ENCODE results near the gene JMJD4.

The JMJD4 gene

DNA sequence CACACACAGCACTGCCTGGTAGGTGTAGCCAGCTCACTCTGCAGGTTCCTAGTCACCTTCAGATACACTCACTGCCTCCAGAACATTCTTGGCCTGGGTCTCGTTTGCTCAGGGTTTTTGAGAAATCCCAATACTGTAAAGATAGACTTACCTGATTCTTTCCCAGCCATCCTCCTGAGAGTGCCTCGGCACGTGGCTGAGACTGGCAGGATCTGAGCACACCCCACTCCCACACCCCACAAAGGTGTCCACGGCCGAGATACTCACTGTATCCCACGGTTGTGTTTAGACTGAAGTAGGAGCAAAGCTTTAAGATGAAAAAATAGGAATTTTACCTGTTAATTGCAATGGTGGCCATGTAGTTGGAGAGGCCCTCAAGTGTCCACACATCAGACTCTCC, 33.5 kb upstream of the JMJD4 start:
- DNase-seq (ENCODE audit: low read depth) = no peak

- no peak for DNase-seq (ENCODE audit: low read depth)
Measured at GRCh38 chr1:227768125-227768439, 33.0 kb upstream of the JMJD4 start.

DNA sequence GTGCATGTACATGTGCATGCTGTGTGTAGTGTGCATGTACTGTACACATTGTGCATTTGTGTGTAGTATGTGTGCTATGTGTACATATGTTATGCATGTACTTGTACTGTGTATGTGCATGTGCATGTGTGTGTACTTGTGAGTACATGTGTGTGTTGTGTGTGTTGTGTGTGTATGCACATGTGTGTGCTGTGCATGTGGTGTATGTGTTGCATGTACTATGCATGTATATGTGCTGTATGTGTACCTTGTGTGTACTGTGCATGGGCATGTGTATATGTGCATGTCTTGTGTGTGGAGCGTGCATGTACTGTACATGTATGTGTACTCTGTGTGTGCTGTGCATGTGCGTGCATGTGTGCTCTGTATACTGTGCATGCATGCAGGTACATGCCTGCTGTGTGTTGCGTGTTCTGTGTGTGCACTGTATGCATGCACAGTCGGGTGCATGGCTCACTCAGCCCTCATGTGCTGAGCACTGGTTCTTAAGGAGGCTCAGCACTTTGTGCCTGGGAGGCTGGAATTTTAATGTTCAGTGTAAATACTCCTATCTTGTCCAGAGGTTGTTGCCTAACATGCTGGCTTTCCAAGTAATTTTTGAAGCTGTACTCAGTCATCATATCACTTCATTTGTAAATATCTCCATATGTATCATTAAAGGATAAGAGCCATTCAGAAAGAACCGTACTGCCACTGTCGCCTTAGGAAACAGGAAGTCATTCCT, 32.5 kb upstream of the JMJD4 start:
- DNase-seq (ENCODE audit: low read depth) = no peak

- DNase-seq (ENCODE audit: low read depth) = no peak
Measured at GRCh38 chr1:227766653-227767277, 31.7 kb upstream of the JMJD4 start.

DNA sequence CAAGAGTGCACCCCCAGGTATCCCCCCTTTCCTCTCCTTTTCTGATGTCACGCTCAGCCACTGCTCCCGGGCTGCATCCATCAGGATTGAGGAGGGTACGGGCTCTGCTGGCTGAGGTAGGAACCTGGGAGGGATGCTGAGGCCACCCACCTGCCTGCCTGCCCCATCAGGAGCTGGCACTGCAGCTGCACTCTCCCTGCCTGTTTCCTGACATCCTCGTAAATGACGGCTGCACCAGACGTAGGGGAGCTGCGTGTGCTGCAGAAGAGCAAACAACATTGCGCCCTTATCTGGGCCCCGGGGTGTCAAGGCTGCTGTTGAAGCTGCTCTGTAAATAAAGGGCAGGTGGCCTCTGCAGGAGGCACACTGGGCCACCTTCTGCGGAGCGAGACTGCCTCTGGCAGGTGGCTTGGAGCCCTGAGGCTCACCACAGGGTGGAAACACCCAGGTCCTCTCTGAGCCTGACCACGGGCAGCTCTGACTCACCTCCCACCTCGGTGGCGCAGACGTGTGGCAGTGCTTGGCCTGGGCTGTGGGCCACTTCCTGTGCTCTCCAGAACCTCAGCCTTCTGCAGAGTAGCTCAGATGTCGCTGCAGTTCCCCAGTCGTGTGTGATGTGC, 31.0 kb upstream of the JMJD4 start:
- no peak for DNase-seq (ENCODE audit: low read depth)

GRCh38 chr1:227765261-227766014, 30.3 kb upstream of the JMJD4 start:
- no peak for DNase-seq (ENCODE audit: low read depth)

GRCh38 chr1:227764019-227764391, 28.9 kb upstream of the JMJD4 start:
- DNase-seq (ENCODE audit: low read depth) = no peak

DNA sequence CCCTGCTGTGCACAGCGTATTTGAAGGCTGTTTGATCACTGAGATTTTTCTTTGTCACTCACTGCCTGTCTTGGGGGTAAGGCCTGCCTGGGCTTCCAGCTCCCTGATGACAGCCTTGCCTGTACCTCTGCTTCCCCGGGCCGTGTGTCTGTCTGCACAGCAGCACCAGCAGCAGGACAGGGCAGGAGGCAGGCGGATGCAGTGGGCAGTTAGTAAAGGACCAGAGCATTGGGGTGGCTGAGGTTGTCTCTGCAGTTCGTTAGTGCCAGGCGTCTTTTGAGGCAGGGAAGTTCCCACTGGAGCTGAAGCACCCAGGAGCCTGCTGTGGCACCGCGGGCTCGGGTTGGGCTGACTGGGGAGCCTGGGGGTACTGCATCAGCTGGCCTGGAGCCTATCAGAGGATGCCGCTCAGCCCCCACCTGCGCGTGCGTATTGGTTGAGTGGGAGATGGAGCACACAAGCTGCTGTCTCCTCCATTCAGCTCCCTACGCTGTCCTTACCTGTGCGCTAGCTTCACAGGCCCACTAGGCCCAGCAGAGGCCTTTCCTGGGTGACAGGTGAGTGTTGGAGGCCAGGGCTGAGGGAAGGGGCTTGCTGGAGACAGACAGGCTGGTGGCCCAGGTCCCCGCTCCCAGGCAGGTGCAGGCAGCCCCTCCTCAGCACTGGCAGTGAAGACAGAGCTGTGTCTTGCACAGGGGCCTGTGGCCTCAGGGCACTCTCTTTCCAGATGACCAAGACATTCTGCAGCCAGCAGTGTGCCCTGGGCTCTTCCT, 28.3 kb upstream of the JMJD4 start:
- no peak for DNase-seq (ENCODE audit: low read depth)

DNA sequence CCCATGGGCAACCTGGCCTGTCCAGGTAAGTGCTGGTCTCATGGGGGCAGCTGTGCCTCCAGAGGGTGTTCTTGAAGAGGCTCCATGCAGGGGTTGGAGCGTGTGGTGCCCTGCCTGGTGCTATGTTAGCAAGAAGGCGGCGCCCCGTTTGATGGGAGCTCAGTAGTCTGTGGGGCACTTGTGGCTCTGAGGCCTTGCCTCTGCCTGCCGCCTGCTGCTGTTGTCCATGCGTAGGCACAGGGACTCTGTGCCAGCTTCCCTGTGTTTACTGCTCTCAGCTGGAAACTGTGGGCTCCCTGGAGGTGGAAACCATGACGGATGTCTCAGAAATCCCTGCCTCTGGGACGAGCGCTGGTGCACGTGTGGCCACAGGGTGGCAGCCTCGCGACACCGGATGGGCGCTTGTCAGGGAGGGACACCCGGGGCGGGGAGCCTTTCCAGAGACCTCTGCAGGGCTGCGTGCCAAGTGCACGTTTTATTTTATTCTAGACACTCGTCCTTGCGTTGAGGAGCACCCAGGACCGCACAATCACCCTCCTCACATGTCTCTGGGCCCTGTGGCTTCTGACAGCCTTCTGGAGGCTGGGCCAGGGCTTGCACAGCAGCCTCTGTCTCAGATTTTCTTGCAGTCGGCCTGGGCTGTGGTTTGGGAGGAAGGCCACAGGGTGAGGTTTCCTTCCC, 27.3 kb upstream of the JMJD4 start:
- peak; percentile 53 for DNase-seq (ENCODE audit: low read depth)

GRCh38 chr1:227761621-227762230, 26.6 kb upstream of the JMJD4 start:
- no peak for DNase-seq (ENCODE audit: low read depth)

GRCh38 chr1:227760377-227760776, 25.3 kb upstream of the JMJD4 start:
- DNase-seq (ENCODE audit: low read depth) = no peak

DNA sequence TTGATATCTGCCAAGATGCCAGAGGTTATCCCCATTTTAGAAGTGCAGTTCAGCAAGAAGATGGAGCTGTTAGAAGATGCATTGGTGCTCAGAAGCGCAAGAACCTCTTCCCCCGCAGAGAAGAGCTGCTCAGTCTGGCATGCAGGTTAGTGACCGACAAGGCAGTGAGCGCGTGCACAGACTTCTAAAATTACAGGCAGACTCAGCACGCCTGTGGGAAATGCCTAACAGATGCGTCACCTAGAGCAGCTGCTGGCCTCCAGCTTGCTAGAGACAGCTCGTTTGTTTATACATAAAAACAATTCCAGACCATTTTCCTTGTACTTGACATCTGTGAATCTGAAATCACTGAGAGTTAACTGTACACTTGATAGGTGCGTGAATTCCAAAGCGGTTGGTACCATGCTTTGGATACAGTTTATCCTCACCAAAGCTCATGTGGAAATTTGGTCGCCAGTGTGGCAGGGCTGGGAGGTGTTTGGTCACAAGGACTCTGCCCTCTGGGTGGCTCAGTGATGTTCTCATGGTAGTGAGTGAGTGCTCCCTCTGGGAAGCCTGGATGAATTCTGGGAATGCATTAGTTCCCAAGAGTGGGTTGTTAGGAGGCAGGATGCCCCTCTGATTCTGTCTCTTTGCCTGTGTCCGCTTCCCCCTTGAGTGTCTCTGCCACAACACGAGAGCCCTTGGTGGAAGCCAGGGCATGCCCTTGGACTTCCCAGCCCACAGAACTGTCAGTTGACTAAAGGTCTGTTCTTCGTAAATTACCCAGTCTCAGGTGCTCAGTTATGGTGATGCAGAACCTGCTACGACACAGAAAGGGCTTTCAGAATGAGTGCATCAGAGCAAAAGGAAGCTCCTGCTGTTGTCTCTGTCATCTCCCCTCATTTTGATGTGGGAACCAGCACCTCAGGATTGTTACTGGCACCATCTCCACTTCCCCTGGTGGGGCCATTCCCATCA, 24.5 kb upstream of the JMJD4 start:
- peak; percentile 95 for DNase-seq (ENCODE audit: low read depth)

DNA sequence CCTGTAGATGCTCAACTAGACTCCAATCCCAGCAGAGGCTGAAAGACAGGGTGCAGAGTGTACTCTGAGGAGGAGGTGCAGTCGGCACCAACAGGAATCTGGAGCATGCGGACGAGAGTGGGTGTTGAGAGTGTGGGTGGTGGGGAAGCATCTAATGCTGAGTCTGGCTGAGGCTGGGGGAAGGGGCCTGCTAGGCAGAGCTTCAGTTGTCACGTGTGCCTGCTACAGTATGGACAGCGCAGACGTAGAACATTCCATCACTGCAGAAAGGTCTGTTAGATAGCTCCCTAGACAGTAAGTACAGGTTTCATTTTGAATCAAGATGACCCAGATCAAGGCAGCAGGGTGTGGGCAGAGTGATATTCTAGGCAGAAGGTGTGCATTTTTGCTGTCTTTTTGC, 23.3 kb upstream of the JMJD4 start:
- no peak for DNase-seq (ENCODE audit: low read depth)

DNA sequence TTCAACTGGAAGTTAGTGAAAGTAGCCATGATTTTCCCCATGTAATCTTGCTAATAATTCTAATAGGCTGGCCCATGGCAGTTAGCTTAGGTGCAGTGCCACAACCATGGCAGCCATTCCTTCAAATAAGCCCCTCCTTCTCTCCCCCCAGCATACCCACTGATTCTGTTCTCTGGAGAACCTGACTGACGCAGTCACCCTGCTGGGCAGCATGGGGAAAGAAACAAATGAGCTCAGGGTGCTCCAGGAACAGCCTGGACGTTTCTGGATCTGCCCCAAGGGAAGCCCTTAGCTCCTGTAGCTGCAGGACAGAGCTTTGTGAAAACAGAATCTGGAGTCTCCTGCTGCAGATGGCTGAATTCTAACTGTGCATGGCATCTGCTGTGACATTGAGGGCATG, 22.7 kb upstream of the JMJD4 start:
- no peak for DNase-seq (ENCODE audit: low read depth)

- no peak for DNase-seq (ENCODE audit: low read depth)
Measured at GRCh38 chr1:227756172-227756959, 21.3 kb upstream of the JMJD4 start.

GRCh38 chr1:227754958-227755357, 19.9 kb upstream of the JMJD4 start:
- DNase-seq (ENCODE audit: low read depth) = no peak

- peak; percentile 32 for DNase-seq (ENCODE audit: low read depth)
Measured at GRCh38 chr1:227753999-227754711, 19.1 kb upstream of the JMJD4 start.

- DNase-seq (ENCODE audit: low read depth) = no peak
Measured at GRCh38 chr1:227749916-227750710, 15.0 kb upstream of the JMJD4 start.

Measured in fibroblast of the conjunctiva (primary cell).